ENCODE measurements around the gene PVALB. TPM values are rescaled to one million over a fixed set of nuclear protein-coding genes. Genes with fewer than 3 reads are reported as not detected.
A peak's percentile ranks its signal among the peaks of the same experiment; 100 is the strongest.

The PVALB gene
- total and polyA plus RNA-seq, 4 donors, result 0.56 to 3.4 (median 1.1) TPM

GRCh38 chr22:36863979-36864378 is 47.1 kb upstream of the PVALB start:
- H3K36me3 ChIP-seq (ENCODE audit: control insufficient read depth in 4 of 4, insufficient read depth in 3 of 4, low read depth in 1 of 4, low read length in 3 of 4), result no peaks in the 10 kb centered on the region
- no peak overlapping the region for H3K4me3 ChIP-seq (ENCODE audit: low read depth in 1 of 3, low read length in 3 of 3)
- H3K9me3 ChIP-seq (ENCODE audit: control insufficient read depth in 4 of 4, low read length in 3 of 4), result no peaks in the 10 kb centered on the region
- TF ChIP-seq YY1 (IDR thresholded peaks at IDR 0.05), result no peak
- TF ChIP-seq NR2F2 (IDR thresholded peaks at IDR 0.05), result peak; percentile 24
- no peak overlapping the region for H3K9ac ChIP-seq (ENCODE audit: low read depth in 1 of 2, low read length in 2 of 2)
- no peak overlapping the region for H3K27ac ChIP-seq (ENCODE audit: low read depth in 1 of 2, low read length in 2 of 2)
- WGBS, result 81% methylated on average over 6 of the region's 6 CpGs
- peaks cover 0 to 2% (median 0%) of the 10 kb centered on the region in 4 donors for H3K27me3 ChIP-seq (ENCODE audit: control insufficient read depth in 4 of 4, insufficient read depth in 4 of 4, low read length in 3 of 4)
- H3K4me1 ChIP-seq (ENCODE audit: control insufficient read depth in 4 of 4, insufficient read depth in 4 of 4, low read length in 3 of 4), result no peaks in the 10 kb centered on the region
- DNase-seq (ENCODE audit: low spot score), result no peak

- no peak overlapping the region for H3K4me3 ChIP-seq (ENCODE audit: low read depth in 1 of 3, low read length in 3 of 3)
- DNase-seq (ENCODE audit: low spot score), result no peak
Measured at GRCh38 chr22:36863281-36863680, 46.4 kb upstream of the PVALB start.

More at GRCh38 chr22:36863281-36863680, 46.4 kb upstream of the PVALB start:
- Histone ChIP-seq H3K9ac (ENCODE audit: low read depth in 1 of 2, low read length in 2 of 2) (no peak overlapping the region), H3K27ac (ENCODE audit: low read depth in 1 of 2, low read length in 2 of 2) (no peak overlapping the region), H3K36me3 (ENCODE audit: control insufficient read depth in 4 of 4, insufficient read depth in 3 of 4, low read depth in 1 of 4, low read length in 3 of 4) (no peaks in the 10 kb centered on the region), H3K9me3 (ENCODE audit: control insufficient read depth in 4 of 4, low read length in 3 of 4) (no peaks in the 10 kb centered on the region), H3K4me1 (ENCODE audit: control insufficient read depth in 4 of 4, insufficient read depth in 4 of 4, low read length in 3 of 4) (no peaks in the 10 kb centered on the region), H3K27me3 (ENCODE audit: control insufficient read depth in 4 of 4, insufficient read depth in 4 of 4, low read length in 3 of 4) (peaks cover 0 to 2% (median 0%) of the 10 kb centered on the region in 4 donors)
- TF ChIP-seq RXRA (IDR thresholded peaks at IDR 0.05), result no peak
- no peak for TF ChIP-seq EGR1 (IDR thresholded peaks at IDR 0.05; ENCODE audit: low read depth in 2 of 2)
- TF ChIP-seq FOXA2 (IDR thresholded peaks at IDR 0.05), result no peak
- TF ChIP-seq ATF3 (IDR thresholded peaks at IDR 0.05), result no peak
- no peak for TF ChIP-seq HNF4G (IDR thresholded peaks at IDR 0.05)
- no peak for TF ChIP-seq FOXA1 (IDR thresholded peaks at IDR 0.05)
- TF ChIP-seq REST (IDR thresholded peaks at IDR 0.05), result no peak
- TF ChIP-seq CTCF (IDR thresholded peaks at IDR 0.05; ENCODE audit: low read depth, low read length, missing input control), result no peak
- TF ChIP-seq NR2F2 (IDR thresholded peaks at IDR 0.05), result no peak
- no peak for TF ChIP-seq ZBTB33 (IDR thresholded peaks at IDR 0.05)
- TF ChIP-seq JUND (IDR thresholded peaks at IDR 0.05), result no peak
- TF ChIP-seq YY1 (IDR thresholded peaks at IDR 0.05), result no peak
- 77% methylated on average over 11 of the region's 11 CpGs for WGBS

Measured in liver (tissue), 9 donors.